ENCODE results near the gene ACTL6B. TPM values are rescaled to one million over a fixed set of nuclear protein-coding genes. Genes with fewer than 3 reads are reported as not detected.

ACTL6B gene
- total RNA-seq, 1 donor from 2014 or later: not detected

GRCh38 chr7:100604976-100605911 lies 51.0 kb downstream of the ACTL6B start:
- intact Hi-C loops (cut with micrococcal nuclease): loop anchor here (1.0 to 2.0 kb wide), 10 partner anchors 7 to 248 kb away; partner anchors contain the start of genes FBXO24, GNB2, LRCH4 and MEPCE

DNA sequence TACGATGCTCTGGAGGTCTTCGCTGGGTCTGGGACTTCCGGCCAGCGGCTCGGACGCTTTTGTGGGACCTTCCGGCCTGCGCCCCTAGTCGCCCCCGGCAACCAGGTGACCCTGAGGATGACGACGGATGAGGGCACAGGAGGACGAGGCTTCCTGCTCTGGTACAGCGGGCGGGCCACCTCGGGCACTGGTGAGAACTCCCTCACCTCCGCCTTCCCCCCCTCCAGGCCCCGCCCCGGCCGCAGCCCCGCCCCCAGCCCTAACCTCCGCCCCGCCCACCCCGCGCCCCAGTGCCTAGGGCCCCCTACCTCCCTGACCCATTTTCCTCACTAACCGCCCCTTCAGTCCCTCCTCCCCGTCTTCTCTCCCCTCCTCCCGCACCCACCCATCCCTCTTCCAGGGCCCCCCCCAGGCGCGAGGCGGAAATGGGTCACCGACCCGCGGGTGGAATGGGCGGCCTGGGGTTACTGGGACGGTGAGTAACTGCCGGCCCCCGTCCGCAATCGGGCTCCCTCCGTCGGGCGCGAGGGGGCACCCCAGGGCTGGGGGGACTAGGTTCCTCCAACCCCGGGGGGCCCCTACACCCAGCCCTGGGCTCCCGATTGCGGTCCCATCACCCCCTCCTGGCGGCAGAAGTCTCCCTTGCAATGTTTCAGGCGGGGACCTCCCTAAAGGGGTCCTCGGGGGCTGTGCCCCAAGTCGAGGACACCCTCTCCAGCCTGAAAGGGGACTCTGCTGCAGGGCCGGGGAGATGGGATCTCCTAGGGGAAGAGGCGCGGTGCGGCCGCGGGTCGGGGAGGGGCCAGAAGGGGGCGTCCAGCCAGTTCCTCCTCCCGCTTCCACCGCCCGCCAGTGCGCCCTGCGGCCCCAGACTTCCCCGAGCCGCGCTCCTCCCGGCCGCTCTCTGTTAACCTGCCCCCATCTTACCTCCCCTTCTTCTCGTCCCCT lies 51.9 kb downstream of the ACTL6B start:
- intact Hi-C loops (cut with micrococcal nuclease): loop anchor here (1.0 to 2.0 kb wide), 10 partner anchors 8 to 248 kb away; partner anchors contain the start of genes FBXO24, GNB2, LRCH4 and MEPCE

DNA sequence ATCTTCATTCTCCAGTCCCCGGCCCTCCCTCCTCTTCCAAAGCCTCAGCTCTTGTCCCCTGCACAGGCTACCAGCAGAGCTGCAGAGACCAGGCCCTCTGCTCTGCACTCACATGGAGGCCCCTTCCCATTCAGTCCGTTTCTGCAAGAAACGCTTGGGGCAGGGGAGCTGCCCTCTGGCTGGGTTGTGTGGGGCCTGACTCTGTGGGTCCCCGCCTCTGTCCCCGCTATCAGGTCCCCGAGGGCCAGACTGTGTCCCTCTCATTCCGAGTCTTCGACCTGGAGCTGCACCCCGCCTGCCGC lies 52.6 kb downstream of the ACTL6B start:
- intact Hi-C loops (cut with micrococcal nuclease): loop anchor here (1.0 to 2.0 kb wide), 10 partner anchors 9 to 249 kb away; partner anchors contain the start of genes FBXO24, GNB2, LRCH4 and MEPCE

GRCh38 chr7:100602889-100603725 lies 53.1 kb downstream of the ACTL6B start:
- intact Hi-C loops (cut with micrococcal nuclease): no loop called here

DNA sequence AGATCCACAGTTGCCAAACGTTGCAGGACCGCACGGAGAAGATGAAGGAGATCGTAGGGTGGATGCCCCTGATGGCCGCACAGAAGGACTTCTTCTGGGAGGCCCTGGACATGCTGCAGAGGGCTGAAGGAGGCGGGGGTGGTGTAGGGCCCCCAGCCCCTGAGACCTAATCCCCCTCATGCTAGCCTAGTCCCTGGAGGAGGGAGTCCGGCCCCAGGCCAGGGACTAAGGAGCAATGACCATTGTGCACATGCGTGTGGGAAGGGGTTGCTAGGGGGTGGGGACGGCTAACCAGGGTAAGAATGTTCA lies 55.6 kb downstream of the ACTL6B start:
- intact Hi-C loops (cut with micrococcal nuclease): no loop called here

DNA sequence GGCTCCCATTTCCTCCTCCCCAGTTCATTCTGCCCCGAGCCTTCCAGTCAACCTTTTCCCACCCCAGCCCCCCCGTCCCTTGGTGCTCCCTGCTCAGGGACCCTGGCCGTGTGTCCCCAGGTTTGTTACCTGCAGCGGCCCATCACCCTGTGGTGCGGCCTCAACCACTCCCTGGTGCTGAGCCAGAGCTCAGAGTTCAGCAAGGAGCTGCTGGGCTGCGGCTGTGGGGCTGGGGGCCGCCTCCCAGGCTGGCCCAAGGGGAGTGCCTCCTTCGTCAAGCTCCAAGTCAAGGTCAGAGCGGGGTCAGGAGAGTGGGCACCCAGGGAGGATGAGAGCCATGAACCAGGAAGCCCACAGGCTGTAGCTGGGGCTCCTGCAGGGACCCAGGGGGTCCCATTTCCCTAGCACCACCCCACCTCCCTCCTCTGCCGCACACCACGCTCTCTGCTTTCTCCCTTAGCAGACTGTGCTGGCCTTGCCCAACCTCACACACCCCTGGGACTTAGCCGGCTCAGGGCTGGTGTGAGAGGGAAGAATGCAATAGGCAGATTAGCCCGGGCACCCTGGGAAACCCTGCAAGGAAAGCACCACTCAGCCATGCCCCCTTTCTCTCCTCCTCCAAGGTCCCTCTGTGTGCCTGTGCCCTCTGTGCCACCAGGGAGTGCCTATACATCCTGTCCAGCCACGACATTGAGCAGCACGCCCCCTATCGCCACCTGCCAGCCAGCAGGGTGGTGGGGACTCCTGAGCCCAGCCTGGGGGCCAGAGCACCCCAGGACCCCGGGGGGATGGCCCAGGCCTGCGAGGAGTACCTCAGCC lies 56.1 kb downstream of the ACTL6B start:
- intact Hi-C loops (cut with micrococcal nuclease): no loop called here

DNA sequence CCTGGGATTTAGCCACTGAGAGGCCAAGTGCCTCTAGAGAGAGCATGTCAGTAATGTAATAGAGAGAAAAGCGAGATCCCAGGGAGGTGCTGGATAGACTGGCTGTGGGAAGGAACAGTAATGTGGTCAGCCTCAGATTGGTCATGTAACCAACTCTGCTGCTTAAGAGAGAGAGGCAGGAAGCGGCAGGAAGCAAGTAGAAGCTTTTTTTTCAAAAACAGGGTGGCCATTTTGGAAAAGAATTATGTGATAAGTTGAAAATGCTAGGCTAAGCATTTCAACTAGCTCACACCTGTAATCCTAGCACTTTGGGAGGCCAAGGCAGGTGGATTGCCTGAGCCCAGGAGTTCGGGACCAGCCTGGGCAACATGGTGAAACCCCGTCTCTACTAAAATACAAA lies 57.8 kb downstream of the ACTL6B start:
- intact Hi-C loops (cut with micrococcal nuclease): no loop called here

DNA sequence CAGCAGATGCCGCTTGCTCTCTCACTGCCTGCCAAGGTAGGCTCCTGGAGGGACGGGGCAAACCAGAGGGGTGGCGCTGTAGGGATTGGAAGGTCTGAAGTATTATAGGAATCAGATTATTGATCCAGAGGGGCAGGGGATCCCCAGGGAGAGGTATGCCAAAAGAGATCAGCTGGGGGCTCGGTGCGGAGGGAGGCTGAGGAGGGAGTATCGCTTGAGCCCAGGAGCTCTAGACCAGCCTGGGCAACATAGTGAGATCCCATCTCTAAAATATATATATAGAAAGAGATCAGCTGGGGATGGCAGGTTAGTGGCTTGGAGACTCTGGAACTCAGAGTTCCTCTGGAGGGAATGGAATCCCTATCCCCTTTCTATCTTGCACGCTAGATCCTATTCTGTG lies 61.1 kb downstream of the ACTL6B start:
- intact Hi-C loops (cut with micrococcal nuclease): no loop called here

Other genes starting within 250 kb of the ACTL6B start
- gene ZCWPW1, start 227.7 kb downstream of the ACTL6B start, total RNA-seq: 1.8 and 2.4 TPM in 2 replicates
- 42.3 and 43.4 TPM in 2 replicates for gene MEPCE, start 226.6 kb downstream of the ACTL6B start, total RNA-seq
- 60.9 and 61.5 TPM in 2 replicates for gene PPP1R35, start 220.0 kb downstream of the ACTL6B start, total RNA-seq
- 2.5 and 2.9 TPM in 2 replicates for gene SPACDR, start 192.2 kb downstream of the ACTL6B start, total RNA-seq
- gene TSC22D4, start 177.2 kb downstream of the ACTL6B start, total RNA-seq: 118 and 125 TPM in 2 replicates
- 0.12 TPM in 1 of 2 replicates, not detected in the other for gene NYAP1, start 172.5 kb downstream of the ACTL6B start, total RNA-seq
- gene AGFG2, start 117.2 kb downstream of the ACTL6B start, total RNA-seq: 58.0 and 62.3 TPM in 2 replicates
- gene SAP25, start 82.5 kb downstream of the ACTL6B start, total RNA-seq: 20.9 and 23.8 TPM in 2 replicates
- gene LRCH4, start 70.3 kb downstream of the ACTL6B start, total RNA-seq: 171 and 180 TPM in 2 replicates
- 0.66 and 0.85 TPM in 2 replicates for gene FBXO24, start 70.1 kb downstream of the ACTL6B start, total RNA-seq
- 5.4 and 7.3 TPM in 2 replicates for gene PCOLCE, start 54.1 kb downstream of the ACTL6B start, total RNA-seq
- 44.0 and 44.4 TPM in 2 replicates for gene MOSPD3, start 43.9 kb downstream of the ACTL6B start, total RNA-seq
- gene TFR2, start 14.9 kb downstream of the ACTL6B start, total RNA-seq: 9.8 and 10.9 TPM in 2 replicates
- gene GNB2, start 17.3 kb upstream of the ACTL6B start, total RNA-seq: 228 and 230 TPM in 2 replicates
- gene GIGYF1, start 37.8 kb upstream of the ACTL6B start, total RNA-seq: 47.1 and 54.5 TPM in 2 replicates
- gene POP7, start 49.7 kb upstream of the ACTL6B start, total RNA-seq: 42.5 TPM in 2 replicates
- gene EPO, start 64.0 kb upstream of the ACTL6B start, total RNA-seq: not detected in 2 replicates
- not detected in 2 replicates for gene ZAN, start 77.1 kb upstream of the ACTL6B start, total RNA-seq
- gene EPHB4, start 171.1 kb upstream of the ACTL6B start, total RNA-seq: 1.0 TPM in 2 replicates
- 52.4 TPM in 2 replicates for gene SLC12A9, start 196.3 kb upstream of the ACTL6B start, total RNA-seq
- 26.3 and 28.4 TPM in 2 replicates for gene TRIP6, start 210.9 kb upstream of the ACTL6B start, total RNA-seq
- 229 and 233 TPM in 2 replicates for gene SRRT, start 218.7 kb upstream of the ACTL6B start, total RNA-seq
- gene UFSP1, start 233.3 kb upstream of the ACTL6B start, total RNA-seq: 3.3 and 3.7 TPM in 2 replicates
- gene ACHE, start 239.4 kb upstream of the ACTL6B start, total RNA-seq: 0.17 and 0.42 TPM in 2 replicates